ENCODE measurements around the gene TFIP11.

TFIP11 gene

DNA sequence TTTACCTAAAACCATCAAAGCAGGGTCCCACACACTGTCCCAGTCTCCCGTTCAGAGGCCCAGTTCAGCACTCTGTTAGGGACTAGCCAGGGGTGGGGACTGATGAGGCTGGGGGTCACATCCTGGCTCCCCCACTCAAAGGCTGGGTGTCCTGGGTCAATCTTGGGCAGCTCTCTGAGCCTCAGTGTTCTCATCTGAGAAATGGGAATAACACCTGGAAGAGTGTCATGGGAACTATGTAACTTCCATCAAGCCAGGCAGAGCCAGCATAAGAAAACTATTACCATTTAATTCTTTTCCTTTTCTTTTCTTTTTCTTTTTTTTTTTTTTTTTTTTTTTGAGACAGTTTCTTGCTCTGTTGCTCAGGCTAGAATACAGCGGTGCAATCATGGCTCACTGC is 39.3 kb upstream of the TFIP11 start:
- TF ChIP-seq, protein P1, sequence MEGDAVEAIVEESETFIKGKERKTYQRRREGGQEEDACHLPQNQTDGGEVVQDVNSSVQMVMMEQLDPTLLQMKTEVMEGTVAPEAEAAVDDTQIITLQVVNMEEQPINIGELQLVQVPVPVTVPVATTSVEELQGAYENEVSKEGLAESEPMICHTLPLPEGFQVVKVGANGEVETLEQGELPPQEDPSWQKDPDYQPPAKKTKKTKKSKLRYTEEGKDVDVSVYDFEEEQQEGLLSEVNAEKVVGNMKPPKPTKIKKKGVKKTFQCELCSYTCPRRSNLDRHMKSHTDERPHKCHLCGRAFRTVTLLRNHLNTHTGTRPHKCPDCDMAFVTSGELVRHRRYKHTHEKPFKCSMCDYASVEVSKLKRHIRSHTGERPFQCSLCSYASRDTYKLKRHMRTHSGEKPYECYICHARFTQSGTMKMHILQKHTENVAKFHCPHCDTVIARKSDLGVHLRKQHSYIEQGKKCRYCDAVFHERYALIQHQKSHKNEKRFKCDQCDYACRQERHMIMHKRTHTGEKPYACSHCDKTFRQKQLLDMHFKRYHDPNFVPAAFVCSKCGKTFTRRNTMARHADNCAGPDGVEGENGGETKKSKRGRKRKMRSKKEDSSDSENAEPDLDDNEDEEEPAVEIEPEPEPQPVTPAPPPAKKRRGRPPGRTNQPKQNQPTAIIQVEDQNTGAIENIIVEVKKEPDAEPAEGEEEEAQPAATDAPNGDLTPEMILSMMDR (conservative IDR thresholded peaks at IDR 0.05; ENCODE audit: low read length), result no peak
- TF ChIP-seq EZH2phosphoT487 (IDR thresholded peaks at IDR 0.05; ENCODE audit: borderline replicate concordance), result no peak
- H3F3A ChIP-seq (ENCODE audit: low read depth), result no peaks in the 10 kb centered on the region
- no peaks in the 10 kb centered on the region; the same call in 1 of the 2 replicates for H3K79me2 ChIP-seq (ENCODE audit: insufficient read depth, low read length)
- H3K9me2 ChIP-seq (replicated peaks; ENCODE audit: low read depth, low read length), result no peaks in the 10 kb centered on the region
- H4K20me1 ChIP-seq (ENCODE audit: insufficient read depth, low read length, poor library complexity, severe bottlenecking), result no peaks in the 10 kb centered on the region
- no peak overlapping the region for H3K4me3 ChIP-seq (ENCODE audit: low read length, poor library complexity, severe bottlenecking)
- no peaks in the 10 kb centered on the region for H3K36me3 ChIP-seq (ENCODE audit: insufficient read depth, low read length)
- no peaks in the 10 kb centered on the region for H3K27me3 ChIP-seq (ENCODE audit: insufficient read depth, low read length, poor library complexity, severe bottlenecking)
- no peak overlapping the region for H2AFZ ChIP-seq (ENCODE audit: low read length)
- H3K9me3 ChIP-seq (ENCODE audit: insufficient read depth, low read depth, low read length), result no peaks in the 10 kb centered on the region
- peaks cover 33% of the 10 kb centered on the region for H3K4me1 ChIP-seq (ENCODE audit: insufficient read depth, low read length, poor library complexity, severe bottlenecking)
- H3K9ac ChIP-seq (ENCODE audit: low read depth, low read length, poor library complexity, severe bottlenecking), result no peak overlapping the region
- H3K4me2 ChIP-seq (ENCODE audit: low read depth, low read length, poor library complexity, severe bottlenecking), result no peak overlapping the region

DNA sequence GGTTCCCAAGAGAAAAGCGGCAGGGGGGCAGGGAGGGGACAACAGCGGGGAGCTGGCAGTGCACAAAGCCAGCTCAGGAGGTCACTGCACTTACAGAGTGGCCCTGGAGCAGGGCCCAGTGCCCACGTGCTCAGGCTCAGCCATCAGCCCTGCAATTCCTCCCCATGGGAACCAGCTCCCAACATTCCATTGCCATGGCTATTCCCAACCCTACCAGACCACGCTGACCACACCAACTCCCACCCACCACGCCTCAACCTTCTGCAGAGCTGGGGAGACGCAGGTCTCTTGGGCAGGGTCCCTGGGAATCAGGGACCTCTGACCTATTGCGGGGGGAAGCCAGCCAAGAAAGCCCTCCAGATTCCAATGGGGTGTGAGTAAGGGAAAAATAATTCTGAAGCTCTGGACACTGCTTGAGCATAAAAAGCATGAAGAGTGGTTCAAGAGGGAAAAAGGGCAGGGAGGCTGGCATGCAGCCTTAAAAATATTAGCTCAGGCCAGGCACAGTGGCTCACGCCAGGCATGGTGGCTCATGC is 38.3 kb upstream of the TFIP11 start:
- H3K36me3 ChIP-seq (ENCODE audit: insufficient read depth, low read length), result no peaks in the 10 kb centered on the region
- H2AFZ ChIP-seq (ENCODE audit: low read length), result no peak overlapping the region
- H3K9ac ChIP-seq (ENCODE audit: low read depth, low read length, poor library complexity, severe bottlenecking), result no peak overlapping the region
- H3K4me3 ChIP-seq (ENCODE audit: low read length, poor library complexity, severe bottlenecking), result no peak overlapping the region
- no peaks in the 10 kb centered on the region for H3F3A ChIP-seq (ENCODE audit: low read depth)
- peaks cover 3% of the 10 kb centered on the region for H3K79me2 ChIP-seq (ENCODE audit: insufficient read depth, low read length)
- H3K9me3 ChIP-seq (ENCODE audit: insufficient read depth, low read depth, low read length), result no peaks in the 10 kb centered on the region
- no peak for TF ChIP-seq EZH2phosphoT487 (IDR thresholded peaks at IDR 0.05; ENCODE audit: borderline replicate concordance)
- TF ChIP-seq, protein P1 (conservative IDR thresholded peaks at IDR 0.05; ENCODE audit: low read length), result no peak
- H3K27me3 ChIP-seq (ENCODE audit: insufficient read depth, low read length, poor library complexity, severe bottlenecking), result no peaks in the 10 kb centered on the region
- no peak overlapping the region for H3K4me2 ChIP-seq (ENCODE audit: low read depth, low read length, poor library complexity, severe bottlenecking)
- no peaks in the 10 kb centered on the region for H3K9me2 ChIP-seq (replicated peaks; ENCODE audit: low read depth, low read length)
- H4K20me1 ChIP-seq (ENCODE audit: insufficient read depth, low read length, poor library complexity, severe bottlenecking), result no peaks in the 10 kb centered on the region
- H3K4me1 ChIP-seq (ENCODE audit: insufficient read depth, low read length, poor library complexity, severe bottlenecking), result peaks cover 34% of the 10 kb centered on the region

DNA sequence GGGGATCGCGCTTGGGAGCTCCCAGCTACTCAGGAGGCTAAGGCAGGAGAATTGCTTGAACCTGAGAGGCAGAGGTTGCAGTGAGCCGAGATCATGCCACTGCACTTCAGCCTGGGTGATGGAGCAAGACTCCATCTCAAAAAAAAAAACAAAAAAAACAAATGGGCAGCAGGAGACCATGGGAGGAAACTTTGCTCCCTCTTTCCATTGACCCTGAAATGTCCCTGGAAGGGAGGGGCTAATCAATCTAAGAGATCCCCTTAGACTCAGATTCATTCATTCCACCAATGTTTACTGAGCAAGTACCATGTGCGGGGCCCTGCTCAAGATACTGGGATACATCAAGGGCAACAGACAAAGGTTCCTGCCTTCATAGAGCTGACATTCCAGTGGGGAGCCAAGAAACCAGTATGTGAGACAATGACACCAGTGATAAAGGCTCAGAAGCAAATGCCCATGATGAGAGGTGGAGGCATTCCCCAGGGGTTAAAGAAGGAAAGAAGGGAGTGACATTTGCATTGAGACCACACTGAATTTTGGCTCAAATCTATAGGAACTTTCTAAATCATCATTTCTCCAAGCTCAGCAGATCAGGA is 37.7 kb upstream of the TFIP11 start:
- H3K4me1 ChIP-seq (ENCODE audit: insufficient read depth, low read length, poor library complexity, severe bottlenecking), result peaks cover 34% of the 10 kb centered on the region
- no peak overlapping the region for H2AFZ ChIP-seq (ENCODE audit: low read length)
- H3K9ac ChIP-seq (ENCODE audit: low read depth, low read length, poor library complexity, severe bottlenecking), result no peak overlapping the region
- no peaks in the 10 kb centered on the region for H3F3A ChIP-seq (ENCODE audit: low read depth)
- H3K4me2 ChIP-seq (ENCODE audit: low read depth, low read length, poor library complexity, severe bottlenecking), result no peak overlapping the region
- no peak overlapping the region for H3K4me3 ChIP-seq (ENCODE audit: low read length, poor library complexity, severe bottlenecking)
- peaks cover 9% of the 10 kb centered on the region for H3K79me2 ChIP-seq (ENCODE audit: insufficient read depth, low read length)
- TF ChIP-seq, protein P1 (conservative IDR thresholded peaks at IDR 0.05; ENCODE audit: low read length), result no peak
- no peak for TF ChIP-seq EZH2phosphoT487 (IDR thresholded peaks at IDR 0.05; ENCODE audit: borderline replicate concordance)
- no peaks in the 10 kb centered on the region for H3K9me2 ChIP-seq (replicated peaks; ENCODE audit: low read depth, low read length)
- no peaks in the 10 kb centered on the region for H3K9me3 ChIP-seq (ENCODE audit: insufficient read depth, low read depth, low read length)
- no peaks in the 10 kb centered on the region for H3K27me3 ChIP-seq (ENCODE audit: insufficient read depth, low read length, poor library complexity, severe bottlenecking)
- H4K20me1 ChIP-seq (ENCODE audit: insufficient read depth, low read length, poor library complexity, severe bottlenecking), result no peaks in the 10 kb centered on the region
- H3K36me3 ChIP-seq (ENCODE audit: insufficient read depth, low read length), result no peaks in the 10 kb centered on the region

All from Loucy (cell line).